ENCODE measurements around the gene MYZAP. TPM values are rescaled to one million over a fixed set of nuclear protein-coding genes. Genes with fewer than 3 reads are reported as not detected.

The MYZAP gene
- total RNA-seq, 2 donors from 2014 or later = 0.22 to 0.33 TPM

DNA sequence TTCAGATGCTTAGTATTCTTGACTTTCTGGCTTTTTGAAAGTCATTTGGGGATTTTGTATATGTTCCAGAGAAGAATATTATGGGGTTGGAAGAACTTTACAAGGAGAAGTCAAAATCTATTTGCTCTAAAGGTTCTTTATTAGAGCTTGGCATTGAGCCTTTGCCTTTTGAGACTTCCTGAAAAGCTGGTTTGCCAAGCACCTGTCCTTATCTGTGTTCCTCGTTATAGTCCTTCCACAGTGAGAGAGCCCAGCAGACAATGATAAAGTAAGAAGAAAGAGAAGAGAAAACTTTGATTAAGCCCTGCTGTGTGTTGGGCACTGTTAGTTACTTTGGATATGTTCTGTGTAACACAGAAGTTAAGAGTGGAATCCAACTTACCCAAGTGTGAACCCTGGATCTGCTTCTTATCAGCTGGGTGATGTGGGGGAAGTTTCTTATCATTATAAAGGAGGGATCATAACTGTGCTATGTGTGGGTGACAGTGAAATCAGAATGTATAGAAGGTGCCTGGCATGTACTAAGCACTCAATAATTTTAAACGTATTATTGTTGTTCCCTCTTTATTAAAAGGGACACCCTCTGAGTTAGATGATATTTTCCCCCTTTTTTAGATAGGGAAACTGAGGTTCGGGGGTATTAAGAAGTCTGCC, 70.5 kb downstream of the MYZAP start:
- WGBS, 2 experiments (ENCODE audit: insufficient coverage in 1 of 2, insufficient read length in 1 of 2) = 86% methylated on average over 3 of the region's 3 CpGs; no CpG with 5 or more reads in 1 of the 2 experiments
- no peak for DNase-seq
- Mint-ChIP-seq H3K36me3 (ENCODE audit: low read depth) (no peaks in the 10 kb centered on the region), H3K9me3 (no peaks in the 10 kb centered on the region), H3K27ac (no peak overlapping the region), H3K27me3 (ENCODE audit: insufficient read depth) (no peaks in the 10 kb centered on the region), H3K4me1 (no peaks in the 10 kb centered on the region), H3K4me3 (no peak overlapping the region)
- no peaks in the 10 kb centered on the region for H3K4me1 ChIP-seq (ENCODE audit: control insufficient read depth, insufficient read depth, low read length)
- H3K4me3 ChIP-seq (ENCODE audit: low read length) = no peak overlapping the region
- no peak overlapping the region for H3K27ac ChIP-seq (ENCODE audit: low read depth, low read length)
- no peaks in the 10 kb centered on the region for H3K36me3 ChIP-seq (ENCODE audit: control insufficient read depth, insufficient read depth, low read length)
- no peak overlapping the region for H3K9ac ChIP-seq (ENCODE audit: extremely low read depth, low read length, poor library complexity, severe bottlenecking)
- TF ChIP-seq, protein P1, sequence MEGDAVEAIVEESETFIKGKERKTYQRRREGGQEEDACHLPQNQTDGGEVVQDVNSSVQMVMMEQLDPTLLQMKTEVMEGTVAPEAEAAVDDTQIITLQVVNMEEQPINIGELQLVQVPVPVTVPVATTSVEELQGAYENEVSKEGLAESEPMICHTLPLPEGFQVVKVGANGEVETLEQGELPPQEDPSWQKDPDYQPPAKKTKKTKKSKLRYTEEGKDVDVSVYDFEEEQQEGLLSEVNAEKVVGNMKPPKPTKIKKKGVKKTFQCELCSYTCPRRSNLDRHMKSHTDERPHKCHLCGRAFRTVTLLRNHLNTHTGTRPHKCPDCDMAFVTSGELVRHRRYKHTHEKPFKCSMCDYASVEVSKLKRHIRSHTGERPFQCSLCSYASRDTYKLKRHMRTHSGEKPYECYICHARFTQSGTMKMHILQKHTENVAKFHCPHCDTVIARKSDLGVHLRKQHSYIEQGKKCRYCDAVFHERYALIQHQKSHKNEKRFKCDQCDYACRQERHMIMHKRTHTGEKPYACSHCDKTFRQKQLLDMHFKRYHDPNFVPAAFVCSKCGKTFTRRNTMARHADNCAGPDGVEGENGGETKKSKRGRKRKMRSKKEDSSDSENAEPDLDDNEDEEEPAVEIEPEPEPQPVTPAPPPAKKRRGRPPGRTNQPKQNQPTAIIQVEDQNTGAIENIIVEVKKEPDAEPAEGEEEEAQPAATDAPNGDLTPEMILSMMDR (conservative IDR thresholded peaks at IDR 0.05) = no peak
- no peaks in the 10 kb centered on the region for H3K9me3 ChIP-seq (ENCODE audit: control insufficient read depth, low read length)
- H3K27me3 ChIP-seq (ENCODE audit: control insufficient read depth, insufficient read depth, low read length, poor library complexity, severe bottlenecking) = peaks cover 25% of the 10 kb centered on the region

DNA sequence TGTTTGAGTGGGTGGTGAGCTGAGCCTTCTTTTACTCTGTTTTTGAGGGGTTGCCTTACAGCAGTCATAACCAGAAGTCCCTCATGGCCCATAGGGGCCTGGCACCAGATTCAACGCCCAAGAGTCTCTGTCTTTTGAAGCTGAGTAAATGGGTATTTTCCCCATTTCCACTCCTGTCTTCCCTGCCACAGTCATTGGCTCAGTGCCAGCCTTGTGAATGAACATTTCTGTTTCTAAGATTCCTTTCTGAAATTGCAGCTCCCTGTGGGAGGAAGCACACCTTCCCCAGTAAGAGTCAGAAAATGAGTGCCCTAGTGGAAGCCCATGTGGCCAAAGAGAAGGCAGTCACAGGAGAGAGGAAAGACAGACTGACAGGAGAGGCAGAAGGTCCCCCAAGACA, 71.1 kb downstream of the MYZAP start:
- Mint-ChIP-seq H3K9me3 (no peaks in the 10 kb centered on the region), H3K4me1 (no peaks in the 10 kb centered on the region), H3K4me3 (no peak overlapping the region), H3K36me3 (ENCODE audit: low read depth) (no peaks in the 10 kb centered on the region), H3K27ac (no peak overlapping the region), H3K27me3 (ENCODE audit: insufficient read depth) (no peaks in the 10 kb centered on the region)
- Histone ChIP-seq H3K27me3 (ENCODE audit: control insufficient read depth, insufficient read depth, low read length, poor library complexity, severe bottlenecking) (peaks cover 20% of the 10 kb centered on the region), H3K4me3 (ENCODE audit: low read length) (no peak overlapping the region), H3K36me3 (ENCODE audit: control insufficient read depth, insufficient read depth, low read length) (no peaks in the 10 kb centered on the region), H3K27ac (ENCODE audit: low read depth, low read length) (no peak overlapping the region), H3K9ac (ENCODE audit: extremely low read depth, low read length, poor library complexity, severe bottlenecking) (no peak overlapping the region), H3K9me3 (ENCODE audit: control insufficient read depth, low read length) (no peaks in the 10 kb centered on the region), H3K4me1 (ENCODE audit: control insufficient read depth, insufficient read depth, low read length) (no peaks in the 10 kb centered on the region)
- no peak for DNase-seq
- TF ChIP-seq, protein P1 (conservative IDR thresholded peaks at IDR 0.05) = no peak
- WGBS, 2 experiments (ENCODE audit: insufficient coverage in 1 of 2, insufficient read length in 1 of 2) = 92% methylated on average over 1 of the region's 1 CpG; no CpG with 5 or more reads in 1 of the 2 experiments

DNA sequence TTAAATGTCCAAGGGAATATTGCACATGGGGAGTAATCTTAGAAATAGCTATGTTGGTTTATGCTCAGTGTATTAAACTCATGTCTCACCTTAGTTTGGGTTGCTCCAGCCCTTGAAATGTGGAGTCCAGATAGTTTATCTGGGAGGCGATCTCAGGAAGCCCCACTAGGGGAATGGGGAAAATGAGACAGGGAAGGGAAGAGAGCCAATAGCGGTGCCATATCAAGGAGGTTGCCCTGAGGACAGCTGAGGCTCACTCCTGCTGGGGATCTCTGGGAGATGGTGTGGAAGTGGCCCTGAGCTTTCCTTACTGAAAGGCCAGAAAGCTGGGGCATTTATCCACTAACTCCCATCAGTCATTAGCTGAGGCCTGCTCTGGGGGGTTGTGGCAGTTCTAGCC, 71.6 kb downstream of the MYZAP start:
- H3K4me1 ChIP-seq (ENCODE audit: control insufficient read depth, insufficient read depth, low read length) = no peaks in the 10 kb centered on the region
- TF ChIP-seq, protein P1 (conservative IDR thresholded peaks at IDR 0.05) = no peak
- Mint-ChIP-seq H3K27ac (no peak overlapping the region), H3K4me3 (no peak overlapping the region), H3K36me3 (ENCODE audit: low read depth) (no peaks in the 10 kb centered on the region), H3K27me3 (ENCODE audit: insufficient read depth) (no peaks in the 10 kb centered on the region), H3K9me3 (no peaks in the 10 kb centered on the region), H3K4me1 (no peaks in the 10 kb centered on the region)
- H3K36me3 ChIP-seq (ENCODE audit: control insufficient read depth, insufficient read depth, low read length) = no peaks in the 10 kb centered on the region
- no peak overlapping the region for H3K27ac ChIP-seq (ENCODE audit: low read depth, low read length)
- no peak overlapping the region for H3K4me3 ChIP-seq (ENCODE audit: low read length)
- peaks cover 17% of the 10 kb centered on the region for H3K27me3 ChIP-seq (ENCODE audit: control insufficient read depth, insufficient read depth, low read length, poor library complexity, severe bottlenecking)
- H3K9ac ChIP-seq (ENCODE audit: extremely low read depth, low read length, poor library complexity, severe bottlenecking) = no peak overlapping the region
- H3K9me3 ChIP-seq (ENCODE audit: control insufficient read depth, low read length) = no peaks in the 10 kb centered on the region
- 96 to 100% methylated on average over 1 to 2 of the region's 2 CpGs for WGBS, 2 experiments (ENCODE audit: insufficient coverage in 1 of 2, insufficient read length in 1 of 2)
- no peak for DNase-seq

Data from endodermal cell (in vitro differentiated cells).